B cell (primary cell): ENCODE measurements around the gene GALNT10. TPM values are rescaled to one million over a fixed set of nuclear protein-coding genes. Genes with fewer than 3 reads are reported as not detected.

Experiments
- ATAC-seq: fragments of 200-7000 bp; cut with Tn5 transposase; one replicate; pipeline ENCODE4 v1.10.0; 2021; ENCODE audit warnings: low read depth, mild to moderate bottlenecking, moderate number of reproducible peaks, moderate library complexity
- CTCF ChIA-PET: fragments of 350-600 bp; sonication (Branson Sonifier 250); formaldehyde crosslinking; loops from one replicate; lab custom pipeline; 2021; ENCODE audit warnings: antibody characterized with exemption, inconsistent platforms; lab: Charles Lee
- POLR2A ChIA-PET: fragments of 350-600 bp; sonication (Branson Sonifier 250); formaldehyde crosslinking; loops from one replicate; lab custom pipeline; 2021; ENCODE audit warnings: antibody characterized with exemption; lab: Charles Lee
- DNase-seq: peaks from one replicate; pipeline ENCODE4 v3.0.0; 2013
- H2AFZ ChIP-seq: 2 replicates; pipeline ENCODE4 v1.6.1; 2012; ENCODE audit warnings: mild to moderate bottlenecking, low read depth, low read length; ENCODE audit not compliant: insufficient read depth, poor library complexity, severe bottlenecking
- H3K27ac ChIP-seq, 2 donors: 1 replicate in 1 of 2; 2 replicates in 1 of 2; pipeline ENCODE4 v1.5.1; 2012 to 2013; ENCODE audit warnings: low read length in 2 of 2, mild to moderate bottlenecking in 2 of 2, moderate library complexity in 1 of 2
- H3K27me3 ChIP-seq, 4 experiments: fragments of 200-600 bp in 1 of 4; sonication (generic) in 1 of 4; replicated peaks in 1 of 4; 1 replicate in 2 of 4; 2 replicates in 2 of 4; pipeline versions ENCODE4 v1.6.1 to v1.7.0; 2013 to 2016; ENCODE audit warnings: low read length in 3 of 4, mild to moderate bottlenecking in 2 of 4, mixed read lengths in 1 of 4, moderate library complexity in 1 of 4; ENCODE audit not compliant: insufficient read depth in 4 of 4, control insufficient read depth in 3 of 4; ENCODE audit errors: control extremely low read depth in 1 of 4
- H3K36me3 ChIP-seq, 2 experiments: replicated peaks in 1 of 2; 1 replicate in 1 of 2; 2 replicates in 1 of 2; pipeline versions ENCODE4 v1.6.1 to v1.7.1; 2013; ENCODE audit warnings: low read length in 1 of 2; ENCODE audit not compliant: insufficient read depth in 2 of 2, control insufficient read depth in 1 of 2; ENCODE audit errors: control extremely low read depth in 1 of 2, extremely low read depth in 1 of 2
- H3K4me1 ChIP-seq, 2 donors: fragments of 200-600 bp in 1 of 2; sonication (generic) in 1 of 2; 1 replicate in 1 of 2; 2 replicates in 1 of 2; pipeline versions ENCODE4 v1.5.1 to v1.6.1; 2013 to 2017; ENCODE audit warnings: low read length in 2 of 2; ENCODE audit not compliant: control insufficient read depth in 2 of 2, insufficient read depth in 2 of 2
- H3K4me2 ChIP-seq: replicated peaks from 2 replicates; pipeline ENCODE3; 2012; ENCODE audit warnings: mild to moderate bottlenecking, low read depth, low read length; ENCODE audit not compliant: poor library complexity, severe bottlenecking
- H3K4me3 ChIP-seq, 5 experiments: fragments of 200-600 bp in 1 of 5; sonication (generic) in 1 of 5; 1 replicate in 3 of 5; 2 replicates in 2 of 5; pipeline versions ENCODE4 v1.5.1 to v1.7.0; 2011 to 2016; ENCODE audit warnings: low read length in 4 of 5, mild to moderate bottlenecking in 4 of 5, low read depth in 2 of 5, control low read depth in 1 of 5, moderate library complexity in 1 of 5; ENCODE audit not compliant: insufficient read depth in 1 of 5; ENCODE audit errors: control extremely low read depth in 1 of 5, extremely low read depth in 1 of 5
- H3K79me2 ChIP-seq: fragments of 200-600 bp; sonication (generic); one replicate; pipeline ENCODE4 v1.6.0; 2016; ENCODE audit warnings: low read length; ENCODE audit not compliant: control insufficient read depth, insufficient read depth
- H3K9ac ChIP-seq: fragments of 200-600 bp; sonication (generic); 2 replicates; pipeline ENCODE4 v1.6.1; 2017; ENCODE audit warnings: mild to moderate bottlenecking, low read length, moderate library complexity
- H3K9me3 ChIP-seq, 3 donors: one replicate each; pipeline versions ENCODE4 v1.6.1 to v1.7.1; 2013; ENCODE audit warnings: low read length in 2 of 3; ENCODE audit not compliant: control insufficient read depth in 2 of 3, insufficient read depth in 1 of 3; ENCODE audit errors: control extremely low read depth in 1 of 3
- H4K20me1 ChIP-seq: 2 replicates; pipeline ENCODE4 v1.6.0; 2012; ENCODE audit warnings: mild to moderate bottlenecking, low read length; ENCODE audit not compliant: insufficient read depth, control insufficient read depth, poor library complexity, severe bottlenecking
- H3K27ac Mint-ChIP-seq: one replicate; pipeline ENCODE4 v1.8.0; 2021; ENCODE audit warnings: mixed read lengths
- H3K27me3 Mint-ChIP-seq: one replicate; pipeline ENCODE4 v1.8.0; 2021; ENCODE audit warnings: mixed read lengths
- H3K4me1 Mint-ChIP-seq: one replicate; pipeline ENCODE4 v1.8.0; 2021; ENCODE audit warnings: mixed read lengths
- H3K4me3 Mint-ChIP-seq: one replicate; pipeline ENCODE4 v1.8.0; 2021; ENCODE audit warnings: mixed read lengths
- H3K9me3 Mint-ChIP-seq: one replicate; pipeline ENCODE4 v1.8.0; 2022; ENCODE audit warnings: mixed read lengths; ENCODE audit not compliant: insufficient read depth
- EZH2 ChIP-seq: IDR thresholded peaks from 2 replicates; pipeline ENCODE4 v1.6.1; 2012; ENCODE audit warnings: borderline replicate concordance, low read depth, mild to moderate bottlenecking, moderate library complexity, low read length; ENCODE audit not compliant: insufficient read depth, poor library complexity, severe bottlenecking
- WGBS: methylation state at CpG from one replicate; pipeline ENCODE4 v1.1.5; 2013; ENCODE audit warnings: missing lambda C conversion rate; ENCODE audit not compliant: insufficient coverage; 5-methylcytosine and 5-hydroxymethylcytosine counted together
- intact Hi-C: fragments of 100-400 bp; cut with micrococcal nuclease; formaldehyde crosslinking; loops from one replicate; pipeline ENCODE4 v1.10.0; 2022
- polyA plus RNA-seq: library from polyadenylated mRNA; depleted of rRNA; stranded (reverse); fragments of >200 nt; gene quantifications from 2 replicates; pipeline ENCODE4 v1.2.3, GENCODE V29; 2012
- total RNA-seq, 2 donors: library from RNA; stranded (reverse); fragments of 120-200 nt in 1 of 2; gene quantifications; 1 replicate in 1 of 2; 2 replicates in 1 of 2; pipeline versions ENCODE4 v1.2.3 to v1.2.4, GENCODE V29; 2013 to 2022
- TF ChIP-seq, protein P1 (sequence below): fragments of 200-600 bp; IDR thresholded peaks from one replicate; pipeline ENCODE4 v1.8.0; 2022; ENCODE audit warnings: antibody characterized with exemption, mild to moderate bottlenecking

GALNT10 gene
- total and polyA plus RNA-seq, 2 donors (not counting 1 experiment from before 2014, with no cell fraction given), result 27.7 to 42.8 TPM

- Mint-ChIP-seq H3K4me3 (peak overlapping the region; percentile 34), H3K27me3 (no peaks in the 10 kb centered on the region), H3K27ac (peak overlapping the region; percentile 72), H3K4me1 (peaks cover 73% of the 10 kb centered on the region), H3K9me3 (no peaks in the 10 kb centered on the region)
- Histone ChIP-seq H3K4me2 (peak overlapping the region; percentile 80), H3K79me2 (peaks cover 61% of the 10 kb centered on the region), H3K4me1 (peaks cover 50 to 55% of the 10 kb centered on the region in 2 donors), H4K20me1 (no peaks in the 10 kb centered on the region), H2AFZ (no peak overlapping the region), H3K36me3 (no peaks in the 10 kb centered on the region), H3K4me3 (no peak overlapping the region), H3K27me3 (no peaks in the 10 kb centered on the region), H3K27ac (peak overlapping the region; percentile 42 to 45), H3K9me3 (no peaks in the 10 kb centered on the region), H3K9ac (no peak overlapping the region)
- TF ChIP-seq, protein P1, sequence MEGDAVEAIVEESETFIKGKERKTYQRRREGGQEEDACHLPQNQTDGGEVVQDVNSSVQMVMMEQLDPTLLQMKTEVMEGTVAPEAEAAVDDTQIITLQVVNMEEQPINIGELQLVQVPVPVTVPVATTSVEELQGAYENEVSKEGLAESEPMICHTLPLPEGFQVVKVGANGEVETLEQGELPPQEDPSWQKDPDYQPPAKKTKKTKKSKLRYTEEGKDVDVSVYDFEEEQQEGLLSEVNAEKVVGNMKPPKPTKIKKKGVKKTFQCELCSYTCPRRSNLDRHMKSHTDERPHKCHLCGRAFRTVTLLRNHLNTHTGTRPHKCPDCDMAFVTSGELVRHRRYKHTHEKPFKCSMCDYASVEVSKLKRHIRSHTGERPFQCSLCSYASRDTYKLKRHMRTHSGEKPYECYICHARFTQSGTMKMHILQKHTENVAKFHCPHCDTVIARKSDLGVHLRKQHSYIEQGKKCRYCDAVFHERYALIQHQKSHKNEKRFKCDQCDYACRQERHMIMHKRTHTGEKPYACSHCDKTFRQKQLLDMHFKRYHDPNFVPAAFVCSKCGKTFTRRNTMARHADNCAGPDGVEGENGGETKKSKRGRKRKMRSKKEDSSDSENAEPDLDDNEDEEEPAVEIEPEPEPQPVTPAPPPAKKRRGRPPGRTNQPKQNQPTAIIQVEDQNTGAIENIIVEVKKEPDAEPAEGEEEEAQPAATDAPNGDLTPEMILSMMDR, result no peak
- no peak for TF ChIP-seq EZH2
- no peak for DNase-seq
- CTCF ChIA-PET, result interaction anchor here (0.9 to 3.8 kb wide), 4 partner anchors 41 to 167 kb away, joined by 3 to 17 read pairs (median 4); partner anchors contain the start of gene GALNT10
- ATAC-seq, result no peak
- intact Hi-C loops, result loop anchor here (5.0 kb wide), 1 partner anchor 44 kb away; no protein-coding TSS in a partner anchor
- WGBS, result 86% methylated on average over 1 of the region's 5 CpGs
- POLR2A ChIA-PET, result interaction anchor here (1.4 kb wide), 1 partner anchor 48 kb away, joined by 3 read pairs; the partner anchor contains the start of gene GALNT10
Measured at GRCh38 chr5:154237946-154238345, 47.4 kb downstream of the GALNT10 start.

DNA sequence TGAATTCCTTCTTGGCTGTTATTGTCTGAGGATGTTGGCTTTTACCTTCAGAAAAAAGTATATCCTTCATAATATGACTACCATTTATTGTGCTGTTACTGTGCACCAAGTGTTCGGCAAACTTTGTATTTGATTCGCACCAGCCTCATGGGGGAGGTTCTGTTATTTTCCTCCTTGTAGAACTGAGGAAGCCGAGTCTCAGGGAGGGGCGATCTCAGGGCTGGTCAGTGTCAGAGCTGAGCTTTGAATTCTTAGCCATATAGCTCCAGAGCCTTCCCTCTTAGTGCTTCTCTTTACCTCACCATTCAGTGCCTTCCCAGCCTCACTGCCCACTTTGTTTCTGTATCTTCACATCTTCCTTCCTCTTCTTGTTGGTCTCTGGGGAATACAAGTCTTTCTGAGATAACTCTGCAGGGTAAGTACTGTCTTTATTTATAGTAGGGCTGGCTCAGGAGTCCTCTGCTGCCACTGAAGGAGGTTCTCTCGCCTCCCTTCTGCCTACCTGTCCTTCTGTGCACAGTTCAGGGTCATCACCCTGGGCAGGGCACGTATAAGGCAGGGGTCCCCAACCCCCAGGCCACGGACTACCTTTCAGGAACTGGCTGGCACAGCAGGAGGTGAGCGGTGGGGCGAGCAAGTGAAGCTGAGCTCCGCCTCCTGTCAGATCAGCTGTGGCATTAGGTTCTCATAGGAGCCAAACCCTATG lies 48.4 kb downstream of the GALNT10 start:
- H3K79me2 ChIP-seq, result peaks cover 63% of the 10 kb centered on the region
- TF ChIP-seq EZH2, result no peak
- TF ChIP-seq, protein P1, result no peak
- peak overlapping the region; percentile 42 to 45 for H3K27ac ChIP-seq
- no peaks in the 10 kb centered on the region for H3K27me3 Mint-ChIP-seq
- H3K27me3 ChIP-seq, result no peaks in the 10 kb centered on the region
- ATAC-seq (peak; percentile 97), DNase-seq (peak; percentile 84)
- H2AFZ ChIP-seq, result peak overlapping the region; percentile 75
- peaks cover 79% of the 10 kb centered on the region for H3K4me1 Mint-ChIP-seq
- H3K9me3 ChIP-seq, result no peaks in the 10 kb centered on the region
- H3K36me3 ChIP-seq, result no peaks in the 10 kb centered on the region
- ChIA-PET POLR2A (interaction anchor here (1.4 kb wide), 1 partner anchor 49 kb away, joined by 3 read pairs; the partner anchor contains the start of gene GALNT10), CTCF (interaction anchor here (0.9 to 3.8 kb wide), 3 partner anchors 8 to 49 kb away, joined by 4 to 17 read pairs (median 4); partner anchors contain the start of gene GALNT10)
- H3K9ac ChIP-seq, result peak overlapping the region; percentile 48
- peak overlapping the region; percentile 77 for H3K27ac Mint-ChIP-seq
- H3K4me1 ChIP-seq, result peaks cover 60 to 62% of the 10 kb centered on the region in 2 donors
- peak overlapping the region in 4 of 5 experiments; percentile 32 to 65 (median 46) for H3K4me3 ChIP-seq
- 9% methylated on average over 8 of the region's 10 CpGs for WGBS
- no peaks in the 10 kb centered on the region for H3K9me3 Mint-ChIP-seq
- no peaks in the 10 kb centered on the region for H4K20me1 ChIP-seq
- intact Hi-C loops, result loop anchor here (1.0 to 5.0 kb wide), 3 partner anchors 11 to 49 kb away; partner anchors contain the start of gene GALNT10
- H3K4me3 Mint-ChIP-seq, result peak overlapping the region; percentile 65
- peak overlapping the region; percentile 80 for H3K4me2 ChIP-seq
